GM03348 (cell line): ENCODE results near the gene NOL4L.

Source experiments
- DNase-seq: peaks from one replicate; pipeline ENCODE4 v3.0.0; 2012; ENCODE audit warnings: low spot score

The NOL4L gene

GRCh38 chr20:32456869-32457478 lies 128.2 kb downstream of the NOL4L start:
- DNase-seq: peak; percentile 93

- DNase-seq: no peak
Measured at GRCh38 chr20:32455901-32456701, 129.0 kb downstream of the NOL4L start.

DNA sequence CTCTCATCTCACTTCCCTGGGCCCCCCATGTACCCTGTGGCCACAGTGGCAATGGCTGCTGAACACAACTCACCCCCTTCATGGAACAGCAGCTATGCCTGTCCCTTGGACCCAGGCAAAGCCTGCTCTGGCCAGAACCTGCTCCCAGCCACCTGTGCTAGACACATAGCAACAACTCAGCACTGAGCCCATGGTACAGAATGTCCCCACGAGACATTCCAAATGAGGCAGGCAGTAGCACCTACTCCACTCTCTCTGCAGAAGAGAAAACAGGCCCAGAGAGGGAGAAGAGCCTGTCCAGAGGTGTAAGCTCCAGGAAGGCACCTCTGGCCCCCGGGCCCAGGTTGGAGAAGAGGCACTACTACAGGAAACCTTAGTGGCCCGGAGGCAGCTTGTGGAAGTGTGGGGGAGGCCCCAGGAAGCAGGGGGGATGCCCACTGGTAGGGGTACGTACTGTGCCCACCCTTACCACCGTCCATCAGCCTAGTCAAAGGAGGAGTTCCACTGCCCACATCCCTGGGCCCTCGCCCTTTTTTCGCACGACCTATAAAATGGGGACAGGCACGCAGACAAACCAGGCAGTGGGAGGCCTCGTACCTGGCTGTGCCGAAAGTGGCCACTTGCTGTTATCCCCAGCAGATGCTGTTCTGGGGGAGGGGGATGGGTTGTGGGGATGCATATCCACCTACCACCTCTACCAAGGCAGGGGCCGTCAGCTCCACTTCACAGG lies 129.8 kb downstream of the NOL4L start:
- no peak for DNase-seq

DNA sequence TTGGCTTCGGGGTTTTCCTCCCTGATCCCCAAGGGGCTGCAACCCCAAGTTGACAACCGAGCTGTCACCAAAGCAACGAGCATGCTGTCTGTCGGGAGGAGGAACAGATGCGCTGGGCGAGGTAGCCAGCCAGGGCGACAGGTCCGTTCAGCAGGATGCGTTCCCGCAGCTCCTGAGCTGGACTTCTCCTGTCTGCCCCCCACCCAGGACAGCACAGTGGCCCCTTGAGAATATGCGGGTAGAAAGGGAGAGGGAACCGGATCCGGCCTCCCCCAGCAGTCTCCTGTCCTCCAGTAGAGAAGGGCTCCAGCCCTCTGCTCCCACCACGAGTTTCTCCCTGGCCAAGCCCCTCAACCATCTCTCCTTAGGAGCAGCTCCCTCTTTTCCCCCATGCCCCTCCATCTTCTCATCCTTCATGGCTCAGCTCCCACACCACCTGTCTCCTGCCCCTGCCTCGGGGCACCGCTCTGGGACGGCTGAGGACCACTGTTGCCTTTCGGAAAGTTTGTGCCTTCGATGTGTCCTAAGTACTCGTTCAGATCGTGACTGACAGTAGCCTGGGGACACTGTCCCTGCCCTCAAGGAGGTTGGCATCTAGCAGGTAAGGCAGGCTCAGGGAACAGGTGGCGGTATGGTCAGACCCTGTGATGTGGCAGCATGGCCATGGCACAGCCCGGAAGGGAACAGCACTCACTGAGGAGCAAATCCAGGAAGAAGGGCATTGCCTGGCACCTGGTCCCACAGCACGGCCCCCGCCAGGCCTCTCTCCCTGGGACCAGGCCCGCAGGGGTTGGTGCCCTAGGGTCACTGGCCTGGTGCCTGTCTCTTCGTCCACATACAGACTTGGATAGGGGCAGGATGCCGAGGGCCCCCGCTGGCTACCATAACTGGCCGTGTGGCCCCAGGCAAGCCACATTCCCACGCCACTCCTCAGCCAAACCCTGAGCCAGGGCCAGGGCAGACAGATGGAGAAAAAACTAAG lies 130.7 kb downstream of the NOL4L start:
- DNase-seq: no peak

GRCh38 chr20:32453467-32454163 lies 131.5 kb downstream of the NOL4L start:
- DNase-seq: no peak

GRCh38 chr20:32452776-32453466 lies 132.2 kb downstream of the NOL4L start:
- no peak for DNase-seq

GRCh38 chr20:32451682-32452461 lies 133.3 kb downstream of the NOL4L start:
- DNase-seq: no peak

DNA sequence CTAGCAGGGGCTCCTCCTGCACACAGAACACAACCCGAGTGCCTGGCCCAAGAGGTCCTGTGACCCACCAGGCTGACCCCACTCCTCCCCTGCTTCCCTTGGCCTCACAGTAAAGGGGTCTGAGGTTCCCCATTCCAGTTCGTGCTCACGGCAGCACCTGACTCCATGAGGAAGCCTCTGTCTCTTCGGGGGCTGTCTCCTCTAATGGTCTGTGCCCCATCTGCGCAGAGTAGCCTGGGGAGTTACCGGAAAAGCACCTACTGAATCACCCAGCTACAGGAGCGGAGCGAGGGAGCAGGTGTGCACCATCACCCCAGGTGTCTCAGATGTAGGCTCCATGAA lies 133.8 kb downstream of the NOL4L start:
- DNase-seq: no peak

DNA sequence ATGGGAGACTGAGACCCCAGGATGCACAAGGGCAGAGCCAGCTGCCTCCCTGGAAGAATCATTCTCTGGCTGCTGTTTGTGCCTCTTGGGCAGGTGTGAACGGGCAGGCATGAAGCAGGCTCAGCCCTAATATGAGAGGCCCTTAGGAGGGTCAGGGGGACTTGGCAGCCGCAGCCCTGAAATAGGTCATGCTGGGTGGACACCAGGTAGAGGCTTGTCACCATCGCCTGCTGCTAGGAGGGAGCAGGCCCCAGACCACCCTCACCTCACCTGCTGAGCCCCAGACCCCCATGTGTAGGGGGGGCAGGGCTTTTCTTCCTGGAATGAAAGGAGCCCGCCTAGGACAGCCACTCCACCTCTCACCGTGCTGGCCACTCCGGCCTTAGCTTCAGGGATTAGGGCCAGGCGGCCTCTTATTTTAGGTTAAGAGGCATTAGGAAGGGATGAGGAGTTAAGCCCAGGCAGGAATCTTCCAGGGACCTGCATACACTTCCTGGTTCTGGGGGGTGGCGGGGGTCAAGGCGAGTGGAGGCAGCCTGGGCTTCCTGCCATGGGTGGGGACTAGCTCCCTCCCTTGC lies 134.6 kb downstream of the NOL4L start:
- no peak for DNase-seq

DNA sequence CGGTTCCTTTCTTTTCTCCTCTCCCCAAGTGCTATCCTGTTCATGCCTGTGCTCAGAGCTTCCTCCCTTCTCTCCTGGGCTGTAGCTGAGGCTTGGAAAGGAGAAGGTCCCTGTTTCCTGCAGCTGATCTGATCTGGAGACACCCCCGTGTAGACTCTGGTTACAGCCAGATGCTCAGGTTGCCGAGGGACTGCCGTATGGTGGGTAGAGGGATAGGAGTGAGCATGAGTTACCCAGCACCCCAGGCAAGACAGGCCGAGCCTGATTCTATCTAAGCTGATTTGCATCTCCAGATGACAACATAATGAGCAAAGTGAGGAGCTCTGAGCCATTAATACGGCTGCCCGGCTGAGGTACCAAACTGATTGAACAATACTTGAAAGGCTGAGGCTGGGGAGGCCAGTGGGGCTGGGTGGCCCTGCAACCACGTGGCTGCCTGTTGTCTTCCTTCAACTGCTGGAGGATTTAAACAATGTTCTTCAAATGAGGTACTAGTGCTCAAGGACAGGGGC lies 135.2 kb downstream of the NOL4L start:
- no peak for DNase-seq

- no peak for DNase-seq
Measured at GRCh38 chr20:32449057-32449889, 135.9 kb downstream of the NOL4L start.

DNA sequence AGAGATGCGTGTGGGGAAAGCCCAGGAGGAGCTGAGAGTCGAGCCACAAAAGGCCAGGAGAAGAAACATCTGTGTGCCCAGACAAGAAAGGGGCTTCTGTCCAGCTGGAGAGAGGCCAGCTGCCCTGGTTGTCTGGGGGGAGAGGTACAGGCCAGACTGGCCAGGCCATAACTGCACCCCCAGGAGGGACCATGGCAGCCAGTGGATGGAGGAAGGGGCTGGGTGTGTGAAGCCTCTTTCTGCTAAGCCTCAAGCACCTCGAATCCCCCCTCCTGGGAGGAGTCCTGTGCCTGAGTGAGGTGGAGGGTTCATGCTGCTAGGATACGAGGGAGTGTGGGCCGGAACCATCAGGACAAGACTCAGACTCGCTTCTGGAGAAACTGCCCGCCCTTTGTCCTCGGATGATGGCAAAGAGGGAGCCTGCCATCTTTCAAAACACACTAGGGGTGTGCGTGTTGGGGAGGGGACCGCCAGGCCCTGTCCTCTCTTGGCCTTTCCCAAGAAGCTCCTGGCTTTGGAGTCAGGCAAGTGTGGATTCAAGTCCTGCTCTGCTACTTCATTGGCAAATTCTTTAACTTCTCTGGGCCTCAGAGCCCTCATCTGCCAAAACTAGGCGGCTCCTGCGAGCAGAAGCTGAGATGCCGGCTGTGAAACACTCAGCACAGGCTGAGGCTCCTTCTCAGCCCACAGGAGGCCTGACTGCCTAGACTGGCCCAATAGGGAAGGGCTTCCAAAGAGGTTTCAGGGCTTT lies 136.7 kb downstream of the NOL4L start:
- no peak for DNase-seq

DNA sequence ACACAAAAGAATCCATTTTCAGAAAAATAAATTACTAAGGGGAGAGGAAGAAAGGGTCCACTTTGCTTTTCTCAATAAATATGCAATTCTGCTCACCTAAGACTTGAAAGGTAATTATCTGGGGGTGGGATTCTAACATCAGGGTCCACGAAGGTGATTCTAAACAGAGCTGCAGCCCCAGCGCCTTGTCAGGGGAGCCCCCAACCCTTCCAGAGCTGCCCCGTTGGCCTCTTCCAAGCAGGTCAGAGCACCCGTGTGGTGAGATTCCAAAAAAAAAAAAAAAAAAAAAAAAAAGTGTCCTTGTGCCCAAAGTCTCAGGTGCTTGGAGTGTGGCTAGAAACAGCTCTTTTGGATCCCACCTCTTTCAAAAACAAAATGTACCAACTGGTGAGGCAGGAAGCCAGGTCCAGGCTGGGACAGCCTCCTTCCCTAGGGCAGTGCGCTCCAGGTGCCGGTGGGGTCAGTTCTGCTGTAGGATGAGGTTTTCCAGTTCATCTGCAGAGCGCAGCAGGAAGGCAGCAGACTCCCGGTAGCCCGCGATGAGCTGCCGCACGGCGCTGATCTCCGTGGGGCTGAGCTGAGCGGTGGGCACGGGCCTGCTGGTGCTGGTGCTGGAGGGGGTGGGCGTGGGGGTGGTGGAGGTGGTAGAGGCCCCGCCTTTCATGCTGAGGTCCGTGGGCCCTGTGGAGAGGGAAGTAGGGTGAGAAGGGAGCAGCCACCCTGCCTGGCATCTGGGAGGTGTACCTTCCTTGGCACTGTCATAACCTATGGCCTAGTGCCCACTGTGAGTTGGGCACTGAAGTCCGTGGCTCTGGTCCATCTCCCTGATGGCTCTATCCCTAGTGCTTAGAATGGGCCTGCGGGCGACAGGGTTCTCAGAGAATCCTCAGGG lies 137.8 kb downstream of the NOL4L start:
- DNase-seq: no peak

- no peak for DNase-seq
Measured at GRCh38 chr20:32446301-32447100, 138.6 kb downstream of the NOL4L start.

DNA sequence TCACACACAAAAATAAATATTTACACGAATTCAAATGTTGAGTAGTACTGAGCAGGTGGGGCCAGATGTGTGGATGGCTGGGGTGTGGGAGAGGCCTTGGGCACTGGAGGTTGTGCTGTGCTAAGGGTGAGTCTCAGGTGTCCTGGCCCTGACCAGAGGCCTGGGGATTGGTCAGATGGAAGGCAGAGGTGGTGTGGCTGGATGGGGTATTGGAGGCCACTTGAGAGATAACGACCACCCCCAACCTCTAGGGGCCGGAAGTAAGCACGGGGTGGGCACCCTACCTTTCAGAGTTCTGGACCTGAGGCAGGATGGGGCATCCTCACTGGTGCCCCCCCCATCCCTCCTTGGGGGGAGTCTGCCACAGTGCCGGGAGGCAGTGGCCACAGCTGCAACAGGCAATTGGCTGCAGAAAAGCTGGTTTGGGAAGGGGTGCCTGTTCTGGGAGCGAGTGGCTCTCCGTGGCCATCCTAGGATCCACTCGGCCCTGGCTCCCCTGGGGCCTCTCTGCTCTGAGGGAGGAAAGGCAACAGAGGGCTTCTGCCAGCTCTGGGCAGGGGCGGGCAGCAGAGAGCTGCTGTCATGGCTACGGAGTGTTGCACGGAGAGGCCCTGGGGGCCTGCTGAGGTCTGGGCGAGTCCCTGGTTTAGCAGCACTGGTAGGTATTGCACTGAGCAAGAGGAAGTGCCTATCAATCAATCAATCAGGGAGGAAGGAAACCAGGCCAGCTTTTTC lies 139.4 kb downstream of the NOL4L start:
- DNase-seq: no peak
